DOHH2 (cell line): ENCODE data around the gene CACHD1.

Experiments used
- H3F3A ChIP-seq: fragments of 200-600 bp; sonication (generic), shearing (Covaris generic); 2 replicates; pipeline ENCODE4 v1.6.0; 2016; ENCODE audit warnings: antibody characterized with exemption, mild to moderate bottlenecking; ENCODE audit not compliant: control insufficient read depth, insufficient read depth
- H3K27ac ChIP-seq: fragments of 200-600 bp; sonication (generic); 2 replicates; pipeline ENCODE4 v1.5.1; 2014; ENCODE audit warnings: low read depth, mild to moderate bottlenecking, low read length, moderate library complexity
- H3K27me3 ChIP-seq: fragments of 200-600 bp; sonication (generic); 2 replicates; pipeline ENCODE4 v1.6.1; 2014; ENCODE audit warnings: mild to moderate bottlenecking, low read length, mixed read lengths; ENCODE audit not compliant: control insufficient read depth
- H3K36me3 ChIP-seq: fragments of 200-600 bp; sonication (generic); 2 replicates; pipeline ENCODE4 v1.6.1; 2014; ENCODE audit warnings: mild to moderate bottlenecking, low read length, moderate library complexity, mixed read lengths; ENCODE audit not compliant: control insufficient read depth
- H3K4me1 ChIP-seq: fragments of 200-600 bp; sonication (generic); 2 replicates; pipeline ENCODE4 v1.6.1; 2014; ENCODE audit warnings: mild to moderate bottlenecking, low read length, mixed read lengths; ENCODE audit not compliant: control insufficient read depth
- H3K4me2 ChIP-seq: fragments of 200-600 bp; sonication (generic); 2 replicates; pipeline ENCODE4 v1.6.0; 2014; ENCODE audit warnings: mild to moderate bottlenecking, low read length, moderate library complexity
- H3K4me3 ChIP-seq: fragments of 200-600 bp; sonication (generic); 2 replicates; pipeline ENCODE4 v1.5.1; 2014; ENCODE audit warnings: mild to moderate bottlenecking, low read length, mixed read lengths
- H3K79me2 ChIP-seq: fragments of 200-600 bp; sonication (generic); 2 replicates; pipeline ENCODE4 v1.6.1; 2014; ENCODE audit warnings: mild to moderate bottlenecking, low read length, mixed read lengths; ENCODE audit not compliant: control insufficient read depth
- H3K9me2 ChIP-seq: fragments of 200-600 bp; sonication (generic); replicated peaks from 2 replicates; pipeline ENCODE4 v1.6.1; 2014; ENCODE audit warnings: mild to moderate bottlenecking, low read length, mixed read lengths; ENCODE audit not compliant: control insufficient read depth
- H3K9me3 ChIP-seq: fragments of 200-600 bp; sonication (generic); 2 replicates; pipeline ENCODE4 v1.6.1; 2014; ENCODE audit warnings: antibody characterized with exemption, low read length, mixed read lengths; ENCODE audit not compliant: control insufficient read depth, insufficient read depth
- H4K20me1 ChIP-seq: fragments of 200-600 bp; sonication (generic); 2 replicates; pipeline ENCODE4 v1.6.0; 2014; ENCODE audit warnings: low read depth, mild to moderate bottlenecking, antibody characterized with exemption, low read length, moderate library complexity; ENCODE audit not compliant: control insufficient read depth, insufficient read depth
- CTCF ChIP-seq: fragments of 200-600 bp; sonication (generic); IDR thresholded peaks from one replicate; pipeline ENCODE4 v1.5.1; 2014; ENCODE audit warnings: antibody characterized with exemption, mild to moderate bottlenecking, low read depth, low read length; ENCODE audit not compliant: poor library complexity, severe bottlenecking
- EZH2phosphoT487 ChIP-seq: fragments of 200-600 bp; sonication (generic); IDR thresholded peaks from 2 replicates; pipeline ENCODE4 v1.6.1; 2017; ENCODE audit warnings: borderline replicate concordance, mild to moderate bottlenecking, antibody characterized with exemption, low read length, moderate library complexity, mixed read lengths

The CACHD1 gene

GRCh38 chr1:64561993-64562392 is 92.1 kb downstream of the CACHD1 start:
- no peak for TF ChIP-seq CTCF
- no peak for TF ChIP-seq EZH2phosphoT487
- no peaks in the 10 kb centered on the region for H3K36me3 ChIP-seq
- no peaks in the 10 kb centered on the region for H3K9me3 ChIP-seq
- H3K4me2 ChIP-seq, result no peak overlapping the region
- no peak overlapping the region for H3K4me3 ChIP-seq
- no peaks in the 10 kb centered on the region for H4K20me1 ChIP-seq
- no peaks in the 10 kb centered on the region for H3K79me2 ChIP-seq
- no peaks in the 10 kb centered on the region for H3K9me2 ChIP-seq
- H3K4me1 ChIP-seq, result no peaks in the 10 kb centered on the region
- no peaks in the 10 kb centered on the region for H3F3A ChIP-seq
- no peak overlapping the region for H3K27ac ChIP-seq
- H3K27me3 ChIP-seq, result peaks cover 14% of the 10 kb centered on the region

- peaks cover 14% of the 10 kb centered on the region for H3K27me3 ChIP-seq
- no peaks in the 10 kb centered on the region for H3K9me3 ChIP-seq
- no peaks in the 10 kb centered on the region for H3K9me2 ChIP-seq
- no peak overlapping the region for H3K27ac ChIP-seq
- no peaks in the 10 kb centered on the region for H4K20me1 ChIP-seq
- H3K36me3 ChIP-seq, result no peaks in the 10 kb centered on the region
- H3K4me2 ChIP-seq, result no peak overlapping the region
- no peaks in the 10 kb centered on the region for H3K79me2 ChIP-seq
- TF ChIP-seq CTCF, result no peak
- no peak for TF ChIP-seq EZH2phosphoT487
- H3F3A ChIP-seq, result no peaks in the 10 kb centered on the region
- no peak overlapping the region for H3K4me3 ChIP-seq
- no peaks in the 10 kb centered on the region for H3K4me1 ChIP-seq
Measured at GRCh38 chr1:64563958-64564565, 94.1 kb downstream of the CACHD1 start.

GRCh38 chr1:64564891-64565290 is 95.0 kb downstream of the CACHD1 start:
- no peak for TF ChIP-seq CTCF
- TF ChIP-seq EZH2phosphoT487, result no peak
- H3K4me2 ChIP-seq, result no peak overlapping the region
- no peaks in the 10 kb centered on the region for H4K20me1 ChIP-seq
- no peaks in the 10 kb centered on the region for H3K79me2 ChIP-seq
- H3F3A ChIP-seq, result no peaks in the 10 kb centered on the region
- no peaks in the 10 kb centered on the region for H3K4me1 ChIP-seq
- no peaks in the 10 kb centered on the region for H3K36me3 ChIP-seq
- H3K27ac ChIP-seq, result no peak overlapping the region
- H3K9me2 ChIP-seq, result no peaks in the 10 kb centered on the region
- H3K27me3 ChIP-seq, result peaks cover 14% of the 10 kb centered on the region
- no peak overlapping the region for H3K4me3 ChIP-seq
- no peaks in the 10 kb centered on the region for H3K9me3 ChIP-seq
